ENCODE results near the gene KRT85.

KRT85 gene

GRCh38 chr12:52377266-52377665, 10.0 kb upstream of the KRT85 start:
- Histone ChIP-seq H3K27me3 (ENCODE audit: control insufficient read depth, insufficient read depth, low read length) (no peaks in the 10 kb centered on the region), H3K4me1 (ENCODE audit: control insufficient read depth, insufficient read depth, low read length) (no peaks in the 10 kb centered on the region), H3K9ac (ENCODE audit: low read depth, low read length) (no peak overlapping the region), H3K9me3 (ENCODE audit: control insufficient read depth, insufficient read depth, low read length) (no peaks in the 10 kb centered on the region), H3K4me3 (ENCODE audit: low read depth, low read length) (no peak overlapping the region), H3K36me3 (ENCODE audit: control insufficient read depth, insufficient read depth, low read length) (no peaks in the 10 kb centered on the region)

DNA sequence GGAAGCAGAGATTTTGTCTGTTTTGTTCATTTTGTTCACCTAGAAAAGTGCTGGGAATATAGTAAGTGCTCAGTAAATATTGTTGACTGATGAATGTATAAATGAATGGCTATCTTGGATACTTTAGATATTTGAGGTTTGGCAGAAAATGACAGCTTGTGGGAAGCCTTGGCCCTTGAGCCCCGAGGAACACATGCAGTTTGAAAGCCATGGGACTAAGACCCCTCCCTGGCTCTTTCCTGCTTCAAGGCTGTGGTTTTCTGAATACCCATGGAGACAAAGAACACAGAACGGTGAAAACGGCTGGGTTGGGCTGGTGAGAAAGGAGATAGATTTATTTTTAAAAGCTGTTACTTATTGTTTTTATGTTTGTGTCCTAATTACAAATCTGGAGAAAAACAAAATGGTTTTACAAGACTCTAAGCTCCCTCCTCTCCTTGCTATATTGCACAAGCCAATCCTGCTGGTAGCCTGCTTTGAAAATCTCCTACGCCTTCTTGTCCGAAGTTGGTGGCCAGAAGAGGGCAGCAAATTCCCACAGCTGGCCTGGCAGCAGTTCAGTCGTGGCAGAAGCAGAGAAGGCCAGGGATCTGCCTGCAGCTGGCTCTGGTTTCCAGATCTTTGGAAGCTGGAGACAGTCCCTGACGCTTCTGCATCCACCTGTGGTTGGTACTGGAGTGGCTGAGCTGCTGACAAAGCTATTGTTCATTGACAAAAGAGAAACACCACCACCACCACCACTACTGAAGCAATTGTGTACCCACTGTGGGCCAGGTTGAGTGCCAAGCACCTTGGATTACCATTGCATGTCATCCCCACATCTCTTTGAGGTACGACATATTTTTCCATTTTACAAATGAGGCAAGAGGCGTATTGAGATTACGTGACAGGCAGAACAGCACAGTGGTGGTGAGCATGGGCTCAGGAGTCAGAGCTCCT, 5.2 kb upstream of the KRT85 start:
- no peaks in the 10 kb centered on the region for H3K4me1 ChIP-seq (ENCODE audit: control insufficient read depth, insufficient read depth, low read length)
- H3K27me3 ChIP-seq (ENCODE audit: control insufficient read depth, insufficient read depth, low read length), result no peaks in the 10 kb centered on the region
- H3K4me3 ChIP-seq (ENCODE audit: low read depth, low read length), result no peak overlapping the region
- no peaks in the 10 kb centered on the region for H3K9me3 ChIP-seq (ENCODE audit: control insufficient read depth, insufficient read depth, low read length)
- no peaks in the 10 kb centered on the region for H3K36me3 ChIP-seq (ENCODE audit: control insufficient read depth, insufficient read depth, low read length)
- H3K9ac ChIP-seq (ENCODE audit: low read depth, low read length), result no peak overlapping the region

- Histone ChIP-seq H3K9ac (ENCODE audit: low read depth, low read length) (no peak overlapping the region), H3K27me3 (ENCODE audit: control insufficient read depth, insufficient read depth, low read length) (no peaks in the 10 kb centered on the region), H3K36me3 (ENCODE audit: control insufficient read depth, insufficient read depth, low read length) (no peaks in the 10 kb centered on the region), H3K4me3 (ENCODE audit: low read depth, low read length) (no peak overlapping the region), H3K9me3 (ENCODE audit: control insufficient read depth, insufficient read depth, low read length) (no peaks in the 10 kb centered on the region), H3K4me1 (ENCODE audit: control insufficient read depth, insufficient read depth, low read length) (no peaks in the 10 kb centered on the region)
These were observed 4.4 kb upstream of the KRT85 start for GRCh38 chr12:52371716-52372115.

DNA sequence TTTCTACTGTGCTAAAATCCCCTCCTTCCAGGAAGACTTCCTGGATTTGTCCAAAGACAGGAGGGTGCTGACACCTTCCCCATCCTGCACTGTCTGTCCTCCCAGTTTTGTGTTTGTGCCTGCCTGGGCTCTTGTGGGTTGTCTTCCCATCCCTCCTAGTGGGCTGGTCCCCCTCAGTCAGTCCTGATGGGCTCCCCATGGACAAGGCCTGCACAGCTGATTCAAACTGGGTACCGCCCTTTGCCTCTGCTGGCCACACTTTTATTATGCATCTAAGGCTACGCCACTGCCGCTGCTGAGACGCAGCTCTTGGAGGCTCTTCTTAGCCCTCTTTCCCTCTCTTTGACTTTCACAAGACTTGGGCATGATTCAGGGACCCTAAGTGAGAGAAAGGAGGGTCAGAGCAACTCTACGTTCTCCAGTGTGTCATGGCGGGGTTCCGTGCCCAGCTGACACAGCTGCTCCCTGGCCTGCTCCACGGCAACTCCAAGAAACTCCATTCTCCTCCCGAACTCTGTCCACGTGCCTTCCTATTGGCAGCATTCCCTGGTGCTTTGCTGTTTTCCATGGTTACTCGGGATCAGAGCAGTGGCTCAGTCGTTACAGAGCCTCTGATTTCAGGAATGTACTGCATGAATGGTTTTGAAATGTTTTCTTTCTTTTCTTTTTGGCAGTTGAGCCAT, 3.8 kb upstream of the KRT85 start:
- H3K36me3 ChIP-seq (ENCODE audit: control insufficient read depth, insufficient read depth, low read length), result no peaks in the 10 kb centered on the region
- H3K4me3 ChIP-seq (ENCODE audit: low read depth, low read length), result no peak overlapping the region
- no peaks in the 10 kb centered on the region for H3K27me3 ChIP-seq (ENCODE audit: control insufficient read depth, insufficient read depth, low read length)
- no peaks in the 10 kb centered on the region for H3K4me1 ChIP-seq (ENCODE audit: control insufficient read depth, insufficient read depth, low read length)
- H3K9ac ChIP-seq (ENCODE audit: low read depth, low read length), result no peak overlapping the region
- H3K9me3 ChIP-seq (ENCODE audit: control insufficient read depth, insufficient read depth, low read length), result no peaks in the 10 kb centered on the region

GRCh38 chr12:52369809-52370208, 2.5 kb upstream of the KRT85 start:
- no peaks in the 10 kb centered on the region for H3K4me1 ChIP-seq (ENCODE audit: control insufficient read depth, insufficient read depth, low read length)
- H3K9ac ChIP-seq (ENCODE audit: low read depth, low read length), result no peak overlapping the region
- H3K9me3 ChIP-seq (ENCODE audit: control insufficient read depth, insufficient read depth, low read length), result no peaks in the 10 kb centered on the region
- H3K36me3 ChIP-seq (ENCODE audit: control insufficient read depth, insufficient read depth, low read length), result no peaks in the 10 kb centered on the region
- H3K27me3 ChIP-seq (ENCODE audit: control insufficient read depth, insufficient read depth, low read length), result no peaks in the 10 kb centered on the region
- H3K4me3 ChIP-seq (ENCODE audit: low read depth, low read length), result no peak overlapping the region

- no peak overlapping the region for H3K4me3 ChIP-seq (ENCODE audit: low read depth, low read length)
- no peak overlapping the region for H3K9ac ChIP-seq (ENCODE audit: low read depth, low read length)
- H3K27me3 ChIP-seq (ENCODE audit: control insufficient read depth, insufficient read depth, low read length), result no peaks in the 10 kb centered on the region
These were observed 1.9 kb upstream of the KRT85 start for GRCh38 chr12:52369211-52369610.

GRCh38 chr12:52368508-52368907, 1.2 kb upstream of the KRT85 start:
- Histone ChIP-seq H3K27me3 (ENCODE audit: control insufficient read depth, insufficient read depth, low read length) (no peaks in the 10 kb centered on the region), H3K4me1 (ENCODE audit: control insufficient read depth, insufficient read depth, low read length) (no peaks in the 10 kb centered on the region), H3K36me3 (ENCODE audit: control insufficient read depth, insufficient read depth, low read length) (no peaks in the 10 kb centered on the region), H3K4me3 (ENCODE audit: low read depth, low read length) (no peak overlapping the region), H3K9me3 (ENCODE audit: control insufficient read depth, insufficient read depth, low read length) (no peaks in the 10 kb centered on the region), H3K9ac (ENCODE audit: low read depth, low read length) (no peak overlapping the region)

More at GRCh38 chr12:52369211-52369610, 1.9 kb upstream of the KRT85 start:
- Histone ChIP-seq H3K4me1 (ENCODE audit: control insufficient read depth, insufficient read depth, low read length) (no peaks in the 10 kb centered on the region), H3K9me3 (ENCODE audit: control insufficient read depth, insufficient read depth, low read length) (no peaks in the 10 kb centered on the region), H3K36me3 (ENCODE audit: control insufficient read depth, insufficient read depth, low read length) (no peaks in the 10 kb centered on the region)

DNA sequence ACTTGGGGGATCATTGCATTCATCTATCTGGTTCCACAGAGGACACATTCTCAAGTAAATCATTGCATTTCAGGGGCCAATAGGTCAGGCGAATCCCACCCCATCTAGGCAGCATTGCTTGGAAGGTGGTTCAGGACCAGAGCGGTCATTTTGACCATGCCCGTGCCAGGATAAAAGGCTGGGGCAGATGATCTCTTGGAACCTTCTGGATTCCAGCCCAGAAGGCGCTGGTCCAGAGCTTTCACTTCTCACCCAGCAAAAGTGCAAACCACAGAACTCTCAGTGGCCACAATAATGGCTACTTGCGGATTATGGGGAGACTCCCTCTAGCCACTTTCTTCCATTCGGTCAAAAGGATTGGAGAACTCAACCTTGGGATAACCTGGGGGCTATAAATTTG, 595 bp upstream of the KRT85 start:
- Histone ChIP-seq H3K4me3 (ENCODE audit: low read depth, low read length) (no peak overlapping the region), H3K9me3 (ENCODE audit: control insufficient read depth, insufficient read depth, low read length) (no peaks in the 10 kb centered on the region), H3K4me1 (ENCODE audit: control insufficient read depth, insufficient read depth, low read length) (no peaks in the 10 kb centered on the region), H3K27me3 (ENCODE audit: control insufficient read depth, insufficient read depth, low read length) (no peaks in the 10 kb centered on the region), H3K36me3 (ENCODE audit: control insufficient read depth, insufficient read depth, low read length) (no peaks in the 10 kb centered on the region), H3K9ac (ENCODE audit: low read depth, low read length) (no peak overlapping the region)

DNA sequence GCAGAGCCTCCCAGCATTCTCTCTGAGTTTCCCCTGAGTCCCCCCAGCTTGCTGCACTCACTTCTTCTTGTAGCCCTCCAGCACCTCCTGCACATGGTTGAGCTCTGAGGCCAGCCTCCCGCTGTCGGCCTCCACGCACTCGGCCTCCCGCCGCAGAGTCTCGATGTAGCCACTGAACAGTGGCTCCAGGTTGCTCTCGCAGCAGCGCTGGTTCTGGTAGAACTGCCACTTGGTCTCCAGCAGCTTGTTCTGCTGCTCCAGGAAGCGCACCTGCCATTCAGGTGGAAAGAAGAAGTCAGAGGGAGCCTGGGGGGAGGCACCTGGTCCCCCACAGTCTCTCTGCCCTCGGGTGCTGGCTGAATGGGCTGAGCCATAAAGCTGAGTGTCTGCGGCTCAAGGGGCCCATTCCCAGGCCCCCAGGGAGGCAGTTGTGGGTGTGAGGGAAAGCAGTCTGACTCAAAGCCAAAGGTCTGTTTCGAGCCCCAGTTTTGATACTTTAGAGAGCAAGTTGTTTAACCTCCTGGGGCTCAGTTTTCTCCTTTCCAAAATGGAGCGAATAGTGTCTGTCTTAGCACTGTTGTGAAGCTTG, 2.3 kb downstream of the KRT85 start:
- H3K9ac ChIP-seq (ENCODE audit: low read depth, low read length), result no peak overlapping the region
- H3K9me3 ChIP-seq (ENCODE audit: control insufficient read depth, insufficient read depth, low read length), result no peaks in the 10 kb centered on the region
- no peaks in the 10 kb centered on the region for H3K4me1 ChIP-seq (ENCODE audit: control insufficient read depth, insufficient read depth, low read length)
- no peaks in the 10 kb centered on the region for H3K27me3 ChIP-seq (ENCODE audit: control insufficient read depth, insufficient read depth, low read length)
- H3K4me3 ChIP-seq (ENCODE audit: low read depth, low read length), result no peak overlapping the region
- no peaks in the 10 kb centered on the region for H3K36me3 ChIP-seq (ENCODE audit: control insufficient read depth, insufficient read depth, low read length)

GRCh38 chr12:52364061-52364460, 3.2 kb downstream of the KRT85 start:
- H3K4me3 ChIP-seq (ENCODE audit: low read depth, low read length), result no peak overlapping the region
- H3K9me3 ChIP-seq (ENCODE audit: control insufficient read depth, insufficient read depth, low read length), result no peaks in the 10 kb centered on the region
- no peaks in the 10 kb centered on the region for H3K4me1 ChIP-seq (ENCODE audit: control insufficient read depth, insufficient read depth, low read length)
- no peaks in the 10 kb centered on the region for H3K27me3 ChIP-seq (ENCODE audit: control insufficient read depth, insufficient read depth, low read length)
- H3K9ac ChIP-seq (ENCODE audit: low read depth, low read length), result no peak overlapping the region
- H3K36me3 ChIP-seq (ENCODE audit: control insufficient read depth, insufficient read depth, low read length), result no peaks in the 10 kb centered on the region

DNA sequence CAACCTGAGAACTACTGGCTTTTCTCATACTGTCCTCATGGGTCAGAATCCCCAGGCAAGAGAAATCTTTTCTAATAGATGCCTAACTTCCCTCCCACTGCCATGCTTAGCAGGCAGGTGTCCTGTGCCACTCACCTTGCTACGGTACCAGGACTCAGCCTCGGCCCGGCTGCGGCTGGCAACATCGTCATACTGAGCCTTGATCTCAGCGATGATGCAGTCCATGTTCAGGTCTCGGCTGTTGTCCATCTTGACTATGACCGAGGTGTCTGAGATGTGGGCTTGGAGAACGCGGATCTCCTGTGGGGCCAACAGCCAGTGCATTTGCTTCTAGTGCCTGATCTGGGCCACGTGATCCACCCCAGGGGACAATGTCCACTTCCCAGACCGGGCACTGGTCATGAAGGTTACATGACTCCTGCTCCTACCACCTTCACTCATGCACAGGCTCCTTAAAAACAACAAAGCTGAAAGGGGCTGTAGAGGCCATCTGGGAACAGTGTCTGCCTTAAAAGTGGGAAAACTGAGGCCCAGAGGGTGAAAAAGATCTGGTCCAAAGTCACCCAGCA, 4.1 kb downstream of the KRT85 start:
- Histone ChIP-seq H3K27me3 (ENCODE audit: control insufficient read depth, insufficient read depth, low read length) (no peaks in the 10 kb centered on the region), H3K4me1 (ENCODE audit: control insufficient read depth, insufficient read depth, low read length) (no peaks in the 10 kb centered on the region), H3K4me3 (ENCODE audit: low read depth, low read length) (no peak overlapping the region), H3K36me3 (ENCODE audit: control insufficient read depth, insufficient read depth, low read length) (no peaks in the 10 kb centered on the region), H3K9ac (ENCODE audit: low read depth, low read length) (no peak overlapping the region), H3K9me3 (ENCODE audit: control insufficient read depth, insufficient read depth, low read length) (no peaks in the 10 kb centered on the region)
